GM23338 (cell line): ENCODE results near the gene NEO1. TPM values are rescaled to one million over a fixed set of nuclear protein-coding genes. Genes with fewer than 3 reads are reported as not detected.
A peak's percentile ranks its signal among the peaks of the same experiment; 100 is the strongest.

Experiments used
- ATAC-seq: fragments of 200-7000 bp; cut with Tn5 transposase; 3 replicates; pipeline ENCODE4 v1.9.1; 2020
- DNase-seq: peaks from one replicate; pipeline ENCODE4 v3.0.0-alpha.2; 2015; ENCODE audit warnings: low spot score
- H2AFZ ChIP-seq: fragments of 200-600 bp; sonication (generic); 2 replicates; pipeline ENCODE4 v1.8.0; 2016; ENCODE audit warnings: antibody characterized with exemption, mild to moderate bottlenecking, moderate library complexity
- H3F3A ChIP-seq: fragments of 200-600 bp; sonication (generic); replicated peaks from 2 replicates; pipeline ENCODE4 v1.8.0; 2017; ENCODE audit warnings: antibody characterized with exemption, mixed run types, low read depth
- H3K27ac ChIP-seq: fragments of 200-600 bp; sonication (generic); 2 replicates; pipeline ENCODE4 v1.6.1; 2016; ENCODE audit warnings: low read depth
- H3K27me3 ChIP-seq: fragments of 200-600 bp; sonication (generic); 2 replicates; pipeline ENCODE4 v1.8.0; 2016; ENCODE audit warnings: mild to moderate bottlenecking, mixed run types, moderate library complexity; ENCODE audit not compliant: insufficient read depth
- H3K36me3 ChIP-seq: fragments of 200-600 bp; sonication (generic); 2 replicates; pipeline ENCODE4 v1.8.0; 2016; ENCODE audit warnings: mild to moderate bottlenecking; ENCODE audit not compliant: insufficient read depth
- H3K4me1 ChIP-seq: fragments of 200-600 bp; sonication (generic); 2 replicates; pipeline ENCODE4 v1.8.0; 2016; ENCODE audit warnings: mild to moderate bottlenecking, moderate library complexity; ENCODE audit not compliant: insufficient read depth
- H3K4me2 ChIP-seq: fragments of 200-600 bp; sonication (generic); 2 replicates; pipeline ENCODE4 v1.7.1; 2017; ENCODE audit warnings: mixed run types
- H3K4me3 ChIP-seq: fragments of 200-600 bp; sonication (generic); 2 replicates; pipeline ENCODE4 v1.6.1; 2016; ENCODE audit warnings: mixed run types
- H3K79me2 ChIP-seq: fragments of 200-600 bp; sonication (generic); replicated peaks from 2 replicates; pipeline ENCODE4 v1.8.0; 2017; ENCODE audit warnings: mild to moderate bottlenecking; ENCODE audit not compliant: insufficient read depth
- H3K9me2 ChIP-seq: fragments of 200-600 bp; sonication (generic); 2 replicates; pipeline ENCODE4 v1.8.0; 2017; ENCODE audit not compliant: insufficient read depth
- H4K20me1 ChIP-seq: fragments of 200-600 bp; sonication (generic); replicated peaks from 2 replicates; pipeline ENCODE4 v1.8.0; 2017; ENCODE audit warnings: mild to moderate bottlenecking; ENCODE audit not compliant: insufficient read depth
- H3K27ac Mint-ChIP-seq: 2 replicates; pipeline ENCODE4 v1.8.0; 2020; ENCODE audit warnings: inconsistent platforms, mild to moderate bottlenecking, moderate library complexity, mixed read lengths
- H3K27me3 Mint-ChIP-seq: 3 replicates; pipeline ENCODE4 v1.8.0; 2022; ENCODE audit warnings: low read depth, mild to moderate bottlenecking, moderate library complexity, mixed read lengths, inconsistent platforms; ENCODE audit not compliant: insufficient read depth, poor library complexity
- H3K36me3 Mint-ChIP-seq: 3 replicates; pipeline ENCODE4 v1.8.0; 2021; ENCODE audit warnings: low read depth, mild to moderate bottlenecking, inconsistent platforms, moderate library complexity, mixed read lengths
- H3K4me1 Mint-ChIP-seq: 3 replicates; pipeline ENCODE4 v1.8.0; 2020; ENCODE audit warnings: mild to moderate bottlenecking, inconsistent platforms, mixed read lengths
- H3K4me3 Mint-ChIP-seq: 3 replicates; pipeline ENCODE4 v1.8.0; 2021; ENCODE audit warnings: moderate library complexity, mild to moderate bottlenecking, inconsistent platforms, mixed read lengths
- H3K9me3 Mint-ChIP-seq: 3 replicates; pipeline ENCODE4 v1.8.0; 2020; ENCODE audit warnings: moderate library complexity, mild to moderate bottlenecking, inconsistent platforms, mixed read lengths
- CREB1 ChIP-seq: fragments of 250-450 bp; sonication (Bioruptor Pico); IDR thresholded peaks from 2 replicates; pipeline ENCODE4 v1.5.0; 2020; ENCODE audit warnings: low read depth, mild to moderate bottlenecking, moderate library complexity
- ETS1 ChIP-seq: IDR thresholded peaks from 2 replicates; pipeline ENCODE4 v1.6.1; 2016; ENCODE audit warnings: antibody characterized with exemption
- EZH2 ChIP-seq: fragments of 200-600 bp; sonication (generic); IDR thresholded peaks from one replicate; pipeline ENCODE4 v1.8.0; 2017; ENCODE audit warnings: antibody characterized with exemption, mild to moderate bottlenecking, low read depth; ENCODE audit not compliant: unreplicated experiment
- JUNB ChIP-seq: IDR thresholded peaks from one replicate; pipeline ENCODE4 v1.6.1; 2016; ENCODE audit warnings: antibody characterized with exemption; ENCODE audit not compliant: unreplicated experiment
- NANOG ChIP-seq: IDR thresholded peaks from 2 replicates; pipeline ENCODE4 v1.6.1; 2016; ENCODE audit warnings: antibody characterized with exemption, borderline replicate concordance
- POLR2AphosphoS5 ChIP-seq: IDR thresholded peaks from 2 replicates; pipeline ENCODE4 v1.6.1; 2016; ENCODE audit warnings: antibody characterized with exemption, low read depth
- STAT1 ChIP-seq: IDR thresholded peaks from one replicate; pipeline ENCODE4 v1.6.1; 2016; ENCODE audit warnings: antibody characterized with exemption; ENCODE audit not compliant: unreplicated experiment
- ZNF114 ChIP-seq: fragments of 250-450 bp; sonication (Bioruptor Pico); IDR thresholded peaks from 2 replicates; pipeline ENCODE4 v1.5.0; 2020; ENCODE audit warnings: mild to moderate bottlenecking, moderate library complexity
- ZNF462 ChIP-seq: fragments of 250-450 bp; sonication (Bioruptor Pico); IDR thresholded peaks from 2 replicates; pipeline ENCODE4 v1.5.0; 2020; ENCODE audit warnings: mild to moderate bottlenecking, moderate library complexity
- polyA plus RNA-seq: library from polyadenylated mRNA; unstranded; fragments of >200 nt; fragmentation: Nextera tagmentation; extraction: Ambion mirVana; gene quantifications from 2 replicates; pipeline ENCODE4 v1.2.1, GENCODE V29; 2016
- total RNA-seq: library from RNA; depleted of rRNA; stranded (reverse); fragments of >200 nt; shearing (Covaris generic); gene quantifications from 2 replicates; pipeline ENCODE4 v1.2.3, GENCODE V29; 2014
- TF ChIP-seq, protein P1 (sequence below): IDR thresholded peaks from one replicate; pipeline ENCODE4 v1.6.1; 2018; ENCODE audit warnings: antibody characterized with exemption; ENCODE audit not compliant: unreplicated experiment

NEO1 gene
- total and polyA plus RNA-seq, 2 experiments from 2014 or later, result 8.4 to 45.8 TPM

DNA sequence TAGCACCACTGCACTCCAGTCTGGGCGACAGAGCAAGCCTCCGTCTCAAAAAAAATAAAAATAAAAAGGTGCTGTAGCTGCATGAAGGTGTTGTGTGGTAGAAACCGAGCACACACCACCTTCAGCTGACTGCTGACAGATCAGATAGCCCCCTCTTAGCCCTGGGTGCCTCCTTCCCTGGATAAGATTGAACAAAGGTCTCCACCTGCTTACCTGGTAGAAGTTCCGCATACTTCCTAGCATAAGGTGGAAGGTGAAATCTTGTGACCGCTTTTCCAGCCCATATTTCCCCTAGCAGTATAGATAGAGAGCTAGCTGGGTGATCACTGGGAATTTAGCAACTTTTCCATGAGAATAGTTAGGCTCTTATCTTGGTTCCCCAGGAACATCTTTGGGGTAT, 18.7 kb upstream of the NEO1 start (continued):
- TF ChIP-seq ZNF462 (CRISPR knock-in tag), result no peak
- no peak for TF ChIP-seq ZNF114 (CRISPR knock-in tag)
- no peak for TF ChIP-seq JUNB

DNA sequence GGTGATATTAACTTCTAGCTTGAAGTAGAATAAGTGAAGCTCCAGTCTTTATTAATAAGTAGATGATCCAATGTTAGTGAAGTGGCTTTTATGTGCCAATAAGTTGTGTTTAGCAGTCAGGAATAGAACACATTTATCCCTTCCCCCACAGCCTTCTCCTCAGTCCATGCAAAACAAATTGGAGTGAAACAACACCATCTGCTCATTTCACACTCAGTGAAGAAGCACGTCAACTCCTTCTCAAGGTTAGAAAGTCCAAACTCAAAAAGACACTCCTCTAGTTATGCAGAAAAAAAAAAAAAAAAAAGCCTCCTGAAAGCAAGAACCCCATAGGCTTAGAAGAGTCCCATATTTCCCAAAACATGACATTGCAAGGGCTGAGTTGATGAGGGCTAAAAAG, 18.0 kb upstream of the NEO1 start:
- no peak for ATAC-seq
- no peak overlapping the region for H3K4me2 ChIP-seq
- H4K20me1 ChIP-seq, result no peaks in the 10 kb centered on the region
- Mint-ChIP-seq H3K27me3 (no peaks in the 10 kb centered on the region), H3K4me3 (no peak overlapping the region), H3K9me3 (no peaks in the 10 kb centered on the region), H3K4me1 (peaks cover 11% of the 10 kb centered on the region; the same call in 2 of the 3 replicates), H3K27ac (no peak overlapping the region; the same call in 1 of the 2 replicates), H3K36me3 (no peaks in the 10 kb centered on the region)
- H3K27ac ChIP-seq, result no peak overlapping the region
- no peaks in the 10 kb centered on the region for H3K79me2 ChIP-seq
- H3K9me2 ChIP-seq, result no peaks in the 10 kb centered on the region
- H3K36me3 ChIP-seq, result no peaks in the 10 kb centered on the region
- no peak overlapping the region for H3K4me3 ChIP-seq
- H2AFZ ChIP-seq, result peak overlapping the region; percentile 83; the same call in 1 of the 2 replicates
- H3F3A ChIP-seq, result no peaks in the 10 kb centered on the region
- H3K4me1 ChIP-seq, result peaks cover 13% of the 10 kb centered on the region
- no peak for TF ChIP-seq JUNB
- DNase-seq, result no peak
- H3K27me3 ChIP-seq, result no peaks in the 10 kb centered on the region

DNA sequence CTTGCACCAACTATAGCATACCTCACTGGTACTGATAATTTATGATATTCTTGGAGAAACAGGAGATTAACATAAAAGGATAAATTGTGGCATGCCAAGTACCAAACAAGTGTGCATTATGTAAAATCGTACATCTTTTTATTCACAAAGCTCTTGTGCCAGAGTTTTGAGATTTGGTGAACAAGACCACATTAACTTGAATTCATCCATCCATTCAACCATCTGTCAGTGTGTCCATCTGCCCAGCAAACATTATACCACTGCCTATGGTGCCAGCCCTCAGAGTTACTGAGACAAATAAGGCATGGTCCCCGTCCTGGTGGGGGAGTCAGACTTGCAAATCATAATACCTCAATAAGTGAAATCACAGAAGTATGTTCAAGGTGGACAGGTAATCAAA, 17.0 kb upstream of the NEO1 start:
- no peaks in the 10 kb centered on the region for H3K9me2 ChIP-seq

More for the DNA sequence above, 17.0 kb upstream of the NEO1 start:
- TF ChIP-seq NANOG (no peak), POLR2AphosphoS5 (no peak), STAT1 (no peak), ETS1 (no peak), CREB1 (CRISPR knock-in tag) (no peak), EZH2 (no peak)
- TF ChIP-seq, protein P1, sequence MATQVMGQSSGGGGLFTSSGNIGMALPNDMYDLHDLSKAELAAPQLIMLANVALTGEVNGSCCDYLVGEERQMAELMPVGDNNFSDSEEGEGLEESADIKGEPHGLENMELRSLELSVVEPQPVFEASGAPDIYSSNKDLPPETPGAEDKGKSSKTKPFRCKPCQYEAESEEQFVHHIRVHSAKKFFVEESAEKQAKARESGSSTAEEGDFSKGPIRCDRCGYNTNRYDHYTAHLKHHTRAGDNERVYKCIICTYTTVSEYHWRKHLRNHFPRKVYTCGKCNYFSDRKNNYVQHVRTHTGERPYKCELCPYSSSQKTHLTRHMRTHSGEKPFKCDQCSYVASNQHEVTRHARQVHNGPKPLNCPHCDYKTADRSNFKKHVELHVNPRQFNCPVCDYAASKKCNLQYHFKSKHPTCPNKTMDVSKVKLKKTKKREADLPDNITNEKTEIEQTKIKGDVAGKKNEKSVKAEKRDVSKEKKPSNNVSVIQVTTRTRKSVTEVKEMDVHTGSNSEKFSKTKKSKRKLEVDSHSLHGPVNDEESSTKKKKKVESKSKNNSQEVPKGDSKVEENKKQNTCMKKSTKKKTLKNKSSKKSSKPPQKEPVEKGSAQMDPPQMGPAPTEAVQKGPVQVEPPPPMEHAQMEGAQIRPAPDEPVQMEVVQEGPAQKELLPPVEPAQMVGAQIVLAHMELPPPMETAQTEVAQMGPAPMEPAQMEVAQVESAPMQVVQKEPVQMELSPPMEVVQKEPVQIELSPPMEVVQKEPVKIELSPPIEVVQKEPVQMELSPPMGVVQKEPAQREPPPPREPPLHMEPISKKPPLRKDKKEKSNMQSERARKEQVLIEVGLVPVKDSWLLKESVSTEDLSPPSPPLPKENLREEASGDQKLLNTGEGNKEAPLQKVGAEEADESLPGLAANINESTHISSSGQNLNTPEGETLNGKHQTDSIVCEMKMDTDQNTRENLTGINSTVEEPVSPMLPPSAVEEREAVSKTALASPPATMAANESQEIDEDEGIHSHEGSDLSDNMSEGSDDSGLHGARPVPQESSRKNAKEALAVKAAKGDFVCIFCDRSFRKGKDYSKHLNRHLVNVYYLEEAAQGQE, result no peak
- Histone ChIP-seq H3K4me1 (peaks cover 5% of the 10 kb centered on the region; the same call in 1 of the 2 replicates), H3F3A (no peaks in the 10 kb centered on the region), H3K27me3 (no peaks in the 10 kb centered on the region), H3K27ac (no peak overlapping the region), H3K4me2 (no peak overlapping the region), H3K36me3 (no peaks in the 10 kb centered on the region), H3K4me3 (no peak overlapping the region), H2AFZ (peak overlapping the region; percentile 23; the same call in 1 of the 2 replicates), H3K79me2 (no peaks in the 10 kb centered on the region), H4K20me1 (no peaks in the 10 kb centered on the region)
- Mint-ChIP-seq H3K27ac (no peak overlapping the region), H3K36me3 (no peaks in the 10 kb centered on the region), H3K27me3 (no peaks in the 10 kb centered on the region), H3K9me3 (no peaks in the 10 kb centered on the region), H3K4me1 (peaks cover 7% of the 10 kb centered on the region; the same call in 2 of the 3 replicates), H3K4me3 (no peak overlapping the region)
- DNase-seq (no peak), ATAC-seq (no peak)
